DOHH2 (cell line): ENCODE measurements around the gene CDK17.

Source experiments
- H3F3A ChIP-seq: fragments of 200-600 bp; sonication (generic), shearing (Covaris generic); 2 replicates; pipeline ENCODE4 v1.6.0; 2016; ENCODE audit warnings: antibody characterized with exemption, mild to moderate bottlenecking; ENCODE audit not compliant: control insufficient read depth, insufficient read depth
- H3K27ac ChIP-seq: fragments of 200-600 bp; sonication (generic); 2 replicates; pipeline ENCODE4 v1.5.1; 2014; ENCODE audit warnings: low read depth, mild to moderate bottlenecking, low read length, moderate library complexity
- H3K27me3 ChIP-seq: fragments of 200-600 bp; sonication (generic); 2 replicates; pipeline ENCODE4 v1.6.1; 2014; ENCODE audit warnings: mild to moderate bottlenecking, low read length, mixed read lengths; ENCODE audit not compliant: control insufficient read depth
- H3K36me3 ChIP-seq: fragments of 200-600 bp; sonication (generic); 2 replicates; pipeline ENCODE4 v1.6.1; 2014; ENCODE audit warnings: mild to moderate bottlenecking, low read length, moderate library complexity, mixed read lengths; ENCODE audit not compliant: control insufficient read depth
- H3K4me1 ChIP-seq: fragments of 200-600 bp; sonication (generic); 2 replicates; pipeline ENCODE4 v1.6.1; 2014; ENCODE audit warnings: mild to moderate bottlenecking, low read length, mixed read lengths; ENCODE audit not compliant: control insufficient read depth
- H3K4me2 ChIP-seq: fragments of 200-600 bp; sonication (generic); 2 replicates; pipeline ENCODE4 v1.6.0; 2014; ENCODE audit warnings: mild to moderate bottlenecking, low read length, moderate library complexity
- H3K4me3 ChIP-seq: fragments of 200-600 bp; sonication (generic); 2 replicates; pipeline ENCODE4 v1.5.1; 2014; ENCODE audit warnings: mild to moderate bottlenecking, low read length, mixed read lengths
- H3K79me2 ChIP-seq: fragments of 200-600 bp; sonication (generic); 2 replicates; pipeline ENCODE4 v1.6.1; 2014; ENCODE audit warnings: mild to moderate bottlenecking, low read length, mixed read lengths; ENCODE audit not compliant: control insufficient read depth
- H3K9me2 ChIP-seq: fragments of 200-600 bp; sonication (generic); replicated peaks from 2 replicates; pipeline ENCODE4 v1.6.1; 2014; ENCODE audit warnings: mild to moderate bottlenecking, low read length, mixed read lengths; ENCODE audit not compliant: control insufficient read depth
- H3K9me3 ChIP-seq: fragments of 200-600 bp; sonication (generic); 2 replicates; pipeline ENCODE4 v1.6.1; 2014; ENCODE audit warnings: antibody characterized with exemption, low read length, mixed read lengths; ENCODE audit not compliant: control insufficient read depth, insufficient read depth
- H4K20me1 ChIP-seq: fragments of 200-600 bp; sonication (generic); 2 replicates; pipeline ENCODE4 v1.6.0; 2014; ENCODE audit warnings: low read depth, mild to moderate bottlenecking, antibody characterized with exemption, low read length, moderate library complexity; ENCODE audit not compliant: control insufficient read depth, insufficient read depth
- CTCF ChIP-seq: fragments of 200-600 bp; sonication (generic); IDR thresholded peaks from one replicate; pipeline ENCODE4 v1.5.1; 2014; ENCODE audit warnings: antibody characterized with exemption, mild to moderate bottlenecking, low read depth, low read length; ENCODE audit not compliant: poor library complexity, severe bottlenecking
- EZH2phosphoT487 ChIP-seq: fragments of 200-600 bp; sonication (generic); IDR thresholded peaks from 2 replicates; pipeline ENCODE4 v1.6.1; 2017; ENCODE audit warnings: borderline replicate concordance, mild to moderate bottlenecking, antibody characterized with exemption, low read length, moderate library complexity, mixed read lengths

Gene CDK17

GRCh38 chr12:96441816-96442215, 41.6 kb upstream of the CDK17 start:
- no peaks in the 10 kb centered on the region for H4K20me1 ChIP-seq
- no peaks in the 10 kb centered on the region for H3F3A ChIP-seq
- no peak for TF ChIP-seq CTCF
- TF ChIP-seq EZH2phosphoT487, result no peak
- no peaks in the 10 kb centered on the region for H3K9me3 ChIP-seq
- no peak overlapping the region for H3K27ac ChIP-seq
- peaks cover 10% of the 10 kb centered on the region for H3K4me1 ChIP-seq
- no peaks in the 10 kb centered on the region for H3K36me3 ChIP-seq
- no peaks in the 10 kb centered on the region for H3K79me2 ChIP-seq
- no peaks in the 10 kb centered on the region for H3K9me2 ChIP-seq
- H3K27me3 ChIP-seq, result no peaks in the 10 kb centered on the region
- no peak overlapping the region for H3K4me2 ChIP-seq
- no peak overlapping the region for H3K4me3 ChIP-seq

GRCh38 chr12:96438330-96438729, 38.1 kb upstream of the CDK17 start:
- no peaks in the 10 kb centered on the region for H3K9me3 ChIP-seq
- no peaks in the 10 kb centered on the region for H3K27me3 ChIP-seq
- H3K36me3 ChIP-seq, result no peaks in the 10 kb centered on the region
- no peaks in the 10 kb centered on the region for H3K9me2 ChIP-seq
- H3K79me2 ChIP-seq, result no peaks in the 10 kb centered on the region
- H3K27ac ChIP-seq, result no peak overlapping the region
- H3K4me3 ChIP-seq, result no peak overlapping the region
- no peaks in the 10 kb centered on the region for H4K20me1 ChIP-seq
- no peak overlapping the region for H3K4me2 ChIP-seq
- H3F3A ChIP-seq, result no peaks in the 10 kb centered on the region
- TF ChIP-seq CTCF, result no peak
- TF ChIP-seq EZH2phosphoT487, result no peak
- no peaks in the 10 kb centered on the region for H3K4me1 ChIP-seq

GRCh38 chr12:96437171-96437445, 36.9 kb upstream of the CDK17 start:
- Histone ChIP-seq H3K9me2 (no peaks in the 10 kb centered on the region), H3F3A (no peaks in the 10 kb centered on the region), H3K27ac (no peak overlapping the region), H3K4me1 (no peaks in the 10 kb centered on the region), H3K4me2 (no peak overlapping the region), H3K36me3 (no peaks in the 10 kb centered on the region), H3K9me3 (no peaks in the 10 kb centered on the region), H3K4me3 (no peak overlapping the region), H3K79me2 (no peaks in the 10 kb centered on the region), H4K20me1 (no peaks in the 10 kb centered on the region), H3K27me3 (no peaks in the 10 kb centered on the region)
- no peak for TF ChIP-seq CTCF
- no peak for TF ChIP-seq EZH2phosphoT487
